ENCODE data around the gene UBE3D.

Gene UBE3D

DNA sequence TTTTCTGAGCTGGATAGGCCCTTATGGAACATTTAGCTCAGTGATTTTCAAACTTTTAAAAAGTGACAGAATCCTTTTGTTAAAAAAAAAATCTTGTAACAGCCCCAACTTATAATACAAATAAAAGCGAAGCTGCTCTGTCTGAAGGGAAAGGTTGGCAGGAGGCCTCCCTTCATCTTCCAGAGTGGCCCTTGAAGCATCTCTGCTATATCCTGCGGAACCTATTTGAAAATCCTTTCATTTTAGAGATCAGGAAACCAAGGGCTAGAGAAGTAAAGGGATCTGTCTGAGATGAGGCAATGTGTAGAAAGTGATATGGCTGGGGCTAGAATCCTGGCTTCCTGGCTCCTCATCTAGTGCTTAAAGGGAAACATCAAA lies 107.8 kb downstream of the UBE3D start:
- DNase-seq (ENCODE audit: low read depth in 1 of 2, low spot score in 1 of 2): no peak
- H3K4me3 ChIP-seq (replicated peaks; ENCODE audit: insufficient read depth, low read length): no peak overlapping the region
- no peak overlapping the region for H3K27ac ChIP-seq (replicated peaks)
- H3K27me3 ChIP-seq (ENCODE audit: insufficient read depth, poor library complexity, severe bottlenecking): no peaks in the 10 kb centered on the region
- TF ChIP-seq, protein P1, sequence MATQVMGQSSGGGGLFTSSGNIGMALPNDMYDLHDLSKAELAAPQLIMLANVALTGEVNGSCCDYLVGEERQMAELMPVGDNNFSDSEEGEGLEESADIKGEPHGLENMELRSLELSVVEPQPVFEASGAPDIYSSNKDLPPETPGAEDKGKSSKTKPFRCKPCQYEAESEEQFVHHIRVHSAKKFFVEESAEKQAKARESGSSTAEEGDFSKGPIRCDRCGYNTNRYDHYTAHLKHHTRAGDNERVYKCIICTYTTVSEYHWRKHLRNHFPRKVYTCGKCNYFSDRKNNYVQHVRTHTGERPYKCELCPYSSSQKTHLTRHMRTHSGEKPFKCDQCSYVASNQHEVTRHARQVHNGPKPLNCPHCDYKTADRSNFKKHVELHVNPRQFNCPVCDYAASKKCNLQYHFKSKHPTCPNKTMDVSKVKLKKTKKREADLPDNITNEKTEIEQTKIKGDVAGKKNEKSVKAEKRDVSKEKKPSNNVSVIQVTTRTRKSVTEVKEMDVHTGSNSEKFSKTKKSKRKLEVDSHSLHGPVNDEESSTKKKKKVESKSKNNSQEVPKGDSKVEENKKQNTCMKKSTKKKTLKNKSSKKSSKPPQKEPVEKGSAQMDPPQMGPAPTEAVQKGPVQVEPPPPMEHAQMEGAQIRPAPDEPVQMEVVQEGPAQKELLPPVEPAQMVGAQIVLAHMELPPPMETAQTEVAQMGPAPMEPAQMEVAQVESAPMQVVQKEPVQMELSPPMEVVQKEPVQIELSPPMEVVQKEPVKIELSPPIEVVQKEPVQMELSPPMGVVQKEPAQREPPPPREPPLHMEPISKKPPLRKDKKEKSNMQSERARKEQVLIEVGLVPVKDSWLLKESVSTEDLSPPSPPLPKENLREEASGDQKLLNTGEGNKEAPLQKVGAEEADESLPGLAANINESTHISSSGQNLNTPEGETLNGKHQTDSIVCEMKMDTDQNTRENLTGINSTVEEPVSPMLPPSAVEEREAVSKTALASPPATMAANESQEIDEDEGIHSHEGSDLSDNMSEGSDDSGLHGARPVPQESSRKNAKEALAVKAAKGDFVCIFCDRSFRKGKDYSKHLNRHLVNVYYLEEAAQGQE (IDR thresholded peaks at IDR 0.05; ENCODE audit: insufficient replicate concordance, low read depth): no peak
- TF ChIP-seq POLR2AphosphoS5 (IDR thresholded peaks at IDR 0.05; ENCODE audit: low read depth) (no peak), GABPA (IDR thresholded peaks at IDR 0.05; ENCODE audit: low read depth) (no peak)

DNA sequence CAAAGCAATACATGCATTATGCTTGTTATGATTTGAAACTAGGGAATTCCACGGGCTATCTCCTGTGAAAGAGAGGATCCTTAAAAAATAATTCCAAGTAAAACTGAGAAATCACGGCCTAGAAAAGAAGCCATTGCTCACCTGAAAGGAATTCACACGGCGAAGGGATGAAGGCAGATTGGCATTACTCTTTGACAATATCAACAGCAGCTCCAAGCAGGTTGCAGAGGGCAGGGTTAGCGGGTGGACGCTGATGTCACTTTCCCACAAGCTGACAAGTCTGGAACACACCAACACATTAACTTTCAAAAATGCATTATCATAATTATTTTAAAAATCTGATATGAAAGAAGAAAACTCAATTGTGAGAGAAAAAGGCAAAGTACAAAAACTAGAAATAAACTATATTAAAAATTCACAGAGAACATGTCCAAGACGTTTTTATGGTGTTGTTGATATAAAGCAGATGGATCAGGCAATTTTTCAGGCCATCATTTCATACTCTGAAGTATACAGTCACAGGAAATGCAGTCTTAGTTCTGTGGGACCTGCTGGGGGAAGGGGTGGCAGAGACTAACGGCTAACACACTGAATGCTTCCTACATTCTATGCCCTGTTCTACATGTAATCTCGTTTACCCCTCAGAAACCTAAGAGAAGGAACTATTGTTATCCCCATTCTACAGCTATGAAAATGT lies 108.3 kb downstream of the UBE3D start:
- Histone ChIP-seq H3K27me3 (ENCODE audit: insufficient read depth, poor library complexity, severe bottlenecking) (no peaks in the 10 kb centered on the region), H3K4me3 (replicated peaks; ENCODE audit: insufficient read depth, low read length) (no peak overlapping the region), H3K27ac (replicated peaks) (no peak overlapping the region)
- TF ChIP-seq, protein P2, sequence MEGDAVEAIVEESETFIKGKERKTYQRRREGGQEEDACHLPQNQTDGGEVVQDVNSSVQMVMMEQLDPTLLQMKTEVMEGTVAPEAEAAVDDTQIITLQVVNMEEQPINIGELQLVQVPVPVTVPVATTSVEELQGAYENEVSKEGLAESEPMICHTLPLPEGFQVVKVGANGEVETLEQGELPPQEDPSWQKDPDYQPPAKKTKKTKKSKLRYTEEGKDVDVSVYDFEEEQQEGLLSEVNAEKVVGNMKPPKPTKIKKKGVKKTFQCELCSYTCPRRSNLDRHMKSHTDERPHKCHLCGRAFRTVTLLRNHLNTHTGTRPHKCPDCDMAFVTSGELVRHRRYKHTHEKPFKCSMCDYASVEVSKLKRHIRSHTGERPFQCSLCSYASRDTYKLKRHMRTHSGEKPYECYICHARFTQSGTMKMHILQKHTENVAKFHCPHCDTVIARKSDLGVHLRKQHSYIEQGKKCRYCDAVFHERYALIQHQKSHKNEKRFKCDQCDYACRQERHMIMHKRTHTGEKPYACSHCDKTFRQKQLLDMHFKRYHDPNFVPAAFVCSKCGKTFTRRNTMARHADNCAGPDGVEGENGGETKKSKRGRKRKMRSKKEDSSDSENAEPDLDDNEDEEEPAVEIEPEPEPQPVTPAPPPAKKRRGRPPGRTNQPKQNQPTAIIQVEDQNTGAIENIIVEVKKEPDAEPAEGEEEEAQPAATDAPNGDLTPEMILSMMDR (IDR thresholded peaks at IDR 0.05; ENCODE audit: insufficient read depth, low read length): no peak
- TF ChIP-seq GABPA (IDR thresholded peaks at IDR 0.05; ENCODE audit: low read depth) (no peak), SPI1 (IDR thresholded peaks at IDR 0.05; ENCODE audit: borderline replicate concordance, low read depth) (no peak), POLR2AphosphoS5 (IDR thresholded peaks at IDR 0.05; ENCODE audit: low read depth) (no peak)
- TF ChIP-seq, protein P1 (IDR thresholded peaks at IDR 0.05; ENCODE audit: insufficient replicate concordance, low read depth): no peak
- no peak for DNase-seq (ENCODE audit: low read depth in 1 of 2, low spot score in 1 of 2)

DNA sequence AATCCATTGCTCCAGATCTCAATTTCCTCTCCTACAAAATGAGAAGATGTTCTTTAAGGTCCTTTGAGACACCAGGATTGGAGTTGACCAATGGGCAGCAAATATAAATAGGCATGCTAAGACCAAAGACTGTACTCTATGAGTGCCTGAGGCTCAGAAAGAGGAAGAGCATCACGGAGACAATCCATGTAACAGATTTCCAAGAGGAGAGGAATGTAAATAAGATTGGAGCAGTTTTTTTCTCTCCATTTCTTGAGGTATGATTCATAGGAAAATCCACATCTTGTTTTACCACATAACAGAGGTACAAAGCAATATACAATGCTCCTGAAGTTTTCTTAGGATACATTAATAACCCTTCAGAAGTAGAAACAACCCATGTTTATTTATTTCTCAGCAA lies 109.8 kb downstream of the UBE3D start:
- Histone ChIP-seq H3K27me3 (ENCODE audit: insufficient read depth, poor library complexity, severe bottlenecking) (no peaks in the 10 kb centered on the region), H3K4me3 (replicated peaks; ENCODE audit: insufficient read depth, low read length) (no peak overlapping the region), H3K27ac (replicated peaks) (no peak overlapping the region)
- no peak for DNase-seq (ENCODE audit: low read depth in 1 of 2, low spot score in 1 of 2)
- TF ChIP-seq GABPA (IDR thresholded peaks at IDR 0.05; ENCODE audit: low read depth): no peak
- no peak for TF ChIP-seq SPI1 (IDR thresholded peaks at IDR 0.05; ENCODE audit: borderline replicate concordance, low read depth)
- TF ChIP-seq, protein P2 (IDR thresholded peaks at IDR 0.05; ENCODE audit: insufficient read depth, low read length): no peak

DNA sequence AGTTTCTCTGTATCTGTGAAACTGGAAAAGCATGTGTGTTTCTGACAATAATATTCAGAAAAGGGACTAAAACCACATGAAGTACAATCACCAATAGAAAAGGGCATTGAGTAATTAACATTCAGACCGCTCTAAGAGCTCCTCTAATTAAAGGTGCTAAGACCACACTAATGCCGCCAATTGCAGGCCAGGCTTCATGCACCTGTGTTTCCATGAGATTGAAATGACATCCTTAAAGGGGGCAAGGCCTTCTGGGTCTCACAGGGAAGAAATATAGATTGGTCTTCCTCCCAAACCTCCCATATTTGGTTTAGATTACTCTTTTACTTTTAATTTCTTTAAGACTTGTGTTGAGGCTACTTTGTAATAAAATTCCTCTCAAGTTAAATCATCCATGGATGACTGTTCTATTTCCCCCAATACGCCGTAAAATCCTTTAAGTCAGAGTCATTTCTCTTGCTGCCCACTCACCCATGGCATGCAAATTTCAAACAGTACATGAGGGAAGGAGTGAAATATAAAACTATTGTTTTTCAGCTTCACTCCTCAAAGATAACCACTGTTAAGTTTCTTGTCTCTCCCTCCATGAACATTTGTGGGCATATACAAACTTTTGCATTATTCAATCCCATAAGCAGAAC lies 110.6 kb downstream of the UBE3D start:
- no peak overlapping the region for H3K27ac ChIP-seq (replicated peaks)
- H3K27me3 ChIP-seq (ENCODE audit: insufficient read depth, poor library complexity, severe bottlenecking): no peaks in the 10 kb centered on the region
- no peak for TF ChIP-seq SPI1 (IDR thresholded peaks at IDR 0.05; ENCODE audit: borderline replicate concordance, low read depth)
- TF ChIP-seq, protein P2 (IDR thresholded peaks at IDR 0.05; ENCODE audit: insufficient read depth, low read length): no peak
- TF ChIP-seq POLR2AphosphoS5 (IDR thresholded peaks at IDR 0.05; ENCODE audit: low read depth): no peak
- TF ChIP-seq, protein P1 (IDR thresholded peaks at IDR 0.05; ENCODE audit: insufficient replicate concordance, low read depth): no peak
- TF ChIP-seq GABPA (IDR thresholded peaks at IDR 0.05; ENCODE audit: low read depth): no peak
- H3K4me3 ChIP-seq (replicated peaks; ENCODE audit: insufficient read depth, low read length): no peak overlapping the region
- DNase-seq (ENCODE audit: low read depth in 1 of 2, low spot score in 1 of 2): no peak
